HG03520 (cell line): ENCODE results near the gene EHD4.

Experiments used
- ATAC-seq: cut with Tn5 transposase; IDR thresholded peaks from one replicate; pipeline ENCODE4 v1.9.1; 2021; ENCODE audit warnings: mild to moderate bottlenecking, moderate library complexity; ENCODE audit not compliant: unreplicated experiment

The EHD4 gene

DNA sequence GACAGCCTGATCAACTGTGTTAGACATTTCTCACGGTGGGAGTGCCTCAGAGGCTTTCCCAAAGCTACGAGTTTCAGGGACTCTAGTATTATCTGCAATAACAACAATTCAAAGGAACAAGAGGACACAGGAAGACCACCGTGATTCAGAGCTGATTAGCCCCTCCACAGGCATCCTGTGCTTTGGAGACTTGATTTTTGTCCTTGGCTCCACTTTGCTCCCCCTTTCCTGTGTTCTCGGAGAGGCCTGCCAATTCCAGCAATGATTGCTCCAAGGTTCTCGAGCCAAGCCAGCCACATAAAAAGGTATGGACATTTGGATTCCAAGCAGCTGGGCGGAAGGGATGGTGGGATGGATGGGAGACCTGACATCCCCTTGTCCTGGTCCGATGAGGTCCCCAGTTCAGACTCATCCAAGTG lies 14.3 kb downstream of the EHD4 start:
- ATAC-seq, result no peak

DNA sequence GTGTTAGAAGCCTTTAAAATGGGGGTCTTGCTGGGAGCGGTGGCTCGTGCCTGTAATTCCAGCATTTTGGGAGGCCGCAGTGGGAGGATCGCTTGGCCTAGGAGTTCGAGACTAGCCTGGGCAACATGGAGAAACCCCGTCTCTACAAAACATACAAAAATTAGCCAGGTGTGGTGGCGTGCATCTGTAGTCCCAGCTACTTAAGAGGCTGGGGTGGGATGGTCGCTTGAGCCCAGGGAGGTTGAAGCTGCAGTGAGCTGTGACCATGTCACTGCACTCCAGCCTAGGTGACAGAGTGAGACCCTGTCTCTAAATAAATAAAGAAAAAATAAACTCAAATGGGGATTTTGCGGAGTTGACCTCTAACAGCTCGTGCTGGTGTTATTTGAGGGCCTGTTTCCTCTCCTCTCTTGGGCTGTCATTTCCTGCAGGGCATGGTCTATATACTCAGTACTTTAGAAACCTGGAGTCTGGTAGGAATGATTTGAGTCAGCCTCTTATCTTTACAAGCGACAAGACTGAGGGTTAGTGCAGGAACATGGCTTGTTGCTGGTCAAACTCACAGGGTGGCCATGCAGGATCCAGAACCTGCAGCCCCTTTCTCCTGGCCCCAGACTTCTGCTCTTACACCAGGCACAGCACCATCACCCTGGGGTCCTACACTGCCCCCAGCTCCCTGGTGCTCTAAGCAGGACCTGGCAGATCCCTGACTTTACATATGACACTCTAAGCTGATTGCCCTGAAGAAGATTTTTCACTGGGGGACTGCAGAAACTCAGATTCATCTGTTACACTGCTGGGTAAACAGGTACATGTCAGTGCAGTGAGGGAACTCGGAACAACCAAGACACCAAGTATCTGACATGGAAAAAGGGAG lies 15.1 kb downstream of the EHD4 start:
- ATAC-seq, result peak; percentile 67

DNA sequence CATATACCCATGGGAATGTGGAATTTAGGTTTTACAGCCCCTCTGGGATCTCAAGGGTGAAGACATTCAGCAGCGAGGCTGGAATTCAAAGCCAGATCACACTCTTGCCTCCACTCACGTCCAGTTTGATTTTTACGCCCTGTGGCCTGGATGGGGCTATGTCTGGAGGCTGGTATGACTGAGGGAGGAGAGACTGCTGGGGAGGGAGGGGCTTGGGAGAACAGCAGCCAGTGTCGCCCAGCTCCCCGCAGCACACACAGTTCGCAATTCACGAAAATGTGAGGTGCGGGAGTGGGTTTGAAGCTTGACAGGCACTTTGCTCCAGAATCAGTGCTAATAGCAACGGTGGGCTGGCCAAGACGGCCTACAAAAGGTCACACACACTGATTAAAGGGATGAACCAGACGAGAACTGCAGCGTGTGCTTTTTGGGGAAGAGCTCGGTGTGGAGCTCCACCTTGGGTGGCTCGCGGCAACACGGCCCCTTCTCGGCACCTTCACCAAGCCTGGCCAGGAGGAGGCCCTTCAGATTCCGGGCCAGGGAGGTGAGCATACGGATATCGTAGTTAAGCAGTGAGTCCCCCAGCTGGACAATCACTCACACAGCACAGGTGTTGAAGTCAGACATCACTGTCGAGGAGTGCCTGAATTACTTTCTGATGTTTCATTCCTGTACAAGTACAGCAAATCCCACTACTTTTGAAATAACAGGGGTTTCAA lies 16.4 kb downstream of the EHD4 start:
- ATAC-seq, result no peak

DNA sequence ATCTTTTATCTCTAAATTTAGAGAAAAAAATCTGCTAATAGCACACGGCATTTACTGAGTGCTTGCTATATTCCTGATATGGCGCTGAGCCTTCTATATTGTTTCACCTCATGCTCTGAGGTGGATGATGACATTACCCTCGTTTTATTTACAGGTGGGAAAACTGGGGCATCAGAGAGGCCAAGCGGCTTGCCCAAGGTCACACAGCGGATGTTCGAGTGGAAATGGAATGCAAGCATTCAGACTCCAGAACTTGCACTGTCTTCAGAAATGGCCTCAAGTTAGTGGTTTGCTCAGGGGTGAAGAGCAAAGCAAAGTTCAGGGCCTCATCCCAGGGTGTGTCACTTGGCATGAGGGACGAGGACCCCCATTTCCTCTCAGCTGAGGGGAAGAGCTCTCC lies 17.3 kb downstream of the EHD4 start:
- ATAC-seq, result no peak

DNA sequence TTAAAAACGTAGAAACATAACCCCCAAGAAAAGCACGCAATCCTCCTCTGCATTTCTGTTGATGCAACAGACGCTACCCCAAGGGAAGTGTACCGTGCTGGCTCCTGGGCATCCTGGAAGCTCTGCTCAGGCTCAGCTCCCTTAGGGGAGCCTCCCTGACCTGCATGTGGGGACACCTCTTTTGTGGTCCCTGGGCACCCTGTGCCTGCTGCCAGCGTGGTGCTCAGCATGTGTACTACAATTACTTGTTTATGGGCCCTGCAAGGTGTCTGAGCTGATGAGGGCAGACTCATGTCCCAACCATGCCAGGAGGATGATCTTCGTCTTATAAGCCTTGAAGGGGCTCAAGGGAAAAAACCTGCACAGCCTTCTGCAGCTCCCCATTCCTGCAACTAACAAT lies 18.3 kb downstream of the EHD4 start:
- ATAC-seq, result no peak

DNA sequence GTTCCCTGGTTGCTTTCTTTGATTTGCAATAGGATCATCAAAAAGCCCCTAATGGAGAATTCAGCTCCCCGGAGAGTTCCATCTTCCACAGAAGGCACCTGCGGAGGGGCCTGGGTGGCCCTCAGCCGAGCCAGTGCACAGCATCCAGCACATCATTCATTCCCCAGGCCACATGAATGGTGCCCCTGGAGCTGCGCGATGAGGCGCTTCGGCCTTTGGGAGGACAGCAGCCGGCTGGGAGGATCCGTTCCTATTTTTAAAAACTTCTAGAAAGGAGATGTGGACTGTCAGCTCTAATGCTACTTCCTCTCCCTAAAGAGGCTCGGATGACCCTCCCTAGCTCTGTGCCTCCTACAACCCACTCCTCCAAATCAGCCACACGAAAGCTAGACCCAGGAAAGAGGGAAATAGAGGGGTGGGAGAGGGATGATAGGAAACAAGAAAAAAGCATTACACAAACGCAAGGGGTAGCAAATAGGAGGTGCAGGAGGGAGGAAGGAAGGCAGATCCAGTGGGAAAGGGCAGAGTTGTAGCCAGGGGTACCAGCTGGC lies 20.3 kb downstream of the EHD4 start:
- ATAC-seq, result no peak

DNA sequence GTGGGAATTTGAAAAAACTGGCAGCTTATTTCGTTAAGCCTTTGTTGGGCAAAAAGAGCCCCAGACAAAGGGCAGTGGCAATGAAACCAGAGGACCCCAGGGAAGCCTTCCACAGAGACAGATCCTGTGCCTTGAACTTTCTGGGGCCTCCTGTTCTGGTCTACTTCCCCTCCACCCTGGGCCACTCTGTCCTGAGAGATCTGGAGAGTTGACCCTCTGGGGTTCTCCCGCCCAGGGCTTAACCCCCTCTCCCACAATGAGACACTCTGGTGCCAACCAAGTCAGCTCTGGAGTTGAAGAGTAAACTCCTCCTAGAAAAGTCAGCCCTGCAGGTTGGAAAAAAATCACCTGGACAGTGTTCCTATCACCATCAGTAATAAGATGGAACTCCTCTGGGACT lies 20.8 kb downstream of the EHD4 start:
- no peak for ATAC-seq

DNA sequence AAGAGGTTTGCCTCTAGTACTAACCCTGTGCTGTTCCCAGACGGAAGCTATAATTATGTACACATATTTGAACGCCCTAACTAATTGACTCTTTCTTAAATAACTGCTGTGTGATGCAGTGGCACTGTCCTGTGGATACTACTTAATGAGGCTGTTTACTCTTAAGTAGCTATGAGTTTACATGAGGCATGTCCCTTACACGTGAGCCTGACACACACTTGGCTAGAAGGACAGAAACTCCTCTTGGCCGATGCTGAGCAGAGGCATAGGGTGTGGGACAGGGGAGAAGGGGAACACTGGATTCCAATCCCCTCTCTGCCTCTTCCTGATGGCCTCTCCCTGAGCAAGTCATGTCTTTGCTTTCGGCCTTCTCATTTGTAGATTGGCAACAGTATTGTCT lies 21.9 kb downstream of the EHD4 start:
- ATAC-seq, result no peak

DNA sequence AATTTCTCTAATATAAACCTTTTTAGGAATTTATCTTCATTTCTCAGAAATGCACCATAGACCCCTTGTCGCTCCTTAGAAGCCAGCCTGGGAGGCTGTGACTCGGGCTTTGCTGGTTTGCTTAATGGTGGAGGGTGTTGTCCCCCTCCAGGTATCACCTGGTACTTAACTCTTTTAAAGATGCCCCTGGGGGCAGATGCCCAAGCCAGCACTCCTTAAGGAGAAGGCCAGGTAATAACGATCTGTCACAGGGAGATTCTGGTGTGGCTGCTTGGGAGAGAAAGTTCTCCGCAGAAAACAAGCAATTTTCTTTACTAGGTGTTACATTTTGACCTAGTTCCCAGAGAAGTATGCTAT lies 22.3 kb downstream of the EHD4 start:
- no peak for ATAC-seq

DNA sequence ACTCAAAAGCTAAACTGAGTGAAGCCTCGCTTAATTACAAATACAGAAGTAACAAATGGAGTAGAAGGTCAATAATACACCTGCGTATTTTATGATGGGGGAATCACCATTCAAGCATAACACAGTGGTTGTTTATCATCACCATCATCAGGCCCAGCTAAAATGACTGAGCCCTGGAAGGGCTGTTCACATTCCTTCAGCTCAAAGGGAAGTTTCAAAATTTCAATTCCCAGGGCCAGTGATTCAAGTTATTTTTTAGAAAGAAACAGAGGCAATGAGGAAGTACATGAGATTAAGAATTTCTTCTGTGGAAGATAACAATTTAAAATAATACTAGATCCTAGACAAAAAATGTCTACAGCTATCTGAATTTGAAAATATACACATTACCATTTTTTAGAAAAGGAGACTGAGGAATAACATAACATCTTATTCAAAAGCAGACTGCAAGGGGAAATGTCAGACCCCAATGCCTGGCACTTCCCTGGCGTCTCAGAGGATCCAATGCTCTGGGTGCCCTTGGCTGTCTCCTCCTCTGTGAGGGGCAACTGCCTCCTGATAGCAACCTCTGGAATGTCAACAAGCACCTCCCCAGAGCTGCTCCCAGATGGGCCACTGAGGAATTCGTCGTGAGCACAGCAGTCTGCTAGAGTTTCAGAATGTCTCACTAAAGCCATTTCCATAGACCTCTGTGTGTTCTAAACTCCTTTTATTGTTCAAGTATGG lies 22.8 kb downstream of the EHD4 start:
- no peak for ATAC-seq

DNA sequence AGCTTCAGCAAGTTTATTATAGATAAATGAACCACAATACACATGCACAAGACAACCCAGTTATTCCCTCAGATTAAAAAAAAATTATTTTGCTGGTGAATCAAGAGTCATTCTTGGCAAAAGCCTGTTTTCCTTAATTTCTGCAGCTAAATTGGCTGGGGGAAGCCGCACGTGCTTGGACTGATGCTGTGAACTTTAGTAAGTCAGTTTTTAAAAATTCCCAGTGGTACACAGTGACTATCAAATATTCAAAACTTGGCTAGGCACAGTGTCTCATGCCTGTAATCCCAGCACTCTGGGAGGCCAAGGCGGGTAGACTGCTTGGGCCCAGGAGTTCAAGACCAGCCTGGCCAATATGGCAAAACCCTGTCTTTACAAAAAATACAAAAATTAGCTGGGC lies 23.9 kb downstream of the EHD4 start:
- ATAC-seq, result no peak

DNA sequence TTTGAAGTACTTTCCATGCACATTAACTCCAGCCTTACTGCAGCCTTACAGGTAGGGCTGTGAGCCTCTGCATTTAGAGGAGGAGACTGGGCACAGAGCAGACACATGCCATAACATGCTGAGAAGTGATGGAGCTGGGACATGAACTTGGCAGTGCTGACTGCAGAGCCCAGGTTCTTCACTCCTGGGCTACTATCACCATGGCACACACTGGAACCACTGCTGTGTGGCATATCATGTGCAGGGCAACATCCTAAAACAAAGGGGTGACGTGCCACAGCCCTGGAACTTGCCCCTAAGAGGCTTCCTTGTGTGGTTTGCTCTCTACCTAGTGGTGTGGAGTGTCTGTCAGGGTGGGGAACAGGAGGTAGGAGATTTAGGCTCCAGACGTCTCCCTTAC lies 25.4 kb downstream of the EHD4 start:
- no peak for ATAC-seq

DNA sequence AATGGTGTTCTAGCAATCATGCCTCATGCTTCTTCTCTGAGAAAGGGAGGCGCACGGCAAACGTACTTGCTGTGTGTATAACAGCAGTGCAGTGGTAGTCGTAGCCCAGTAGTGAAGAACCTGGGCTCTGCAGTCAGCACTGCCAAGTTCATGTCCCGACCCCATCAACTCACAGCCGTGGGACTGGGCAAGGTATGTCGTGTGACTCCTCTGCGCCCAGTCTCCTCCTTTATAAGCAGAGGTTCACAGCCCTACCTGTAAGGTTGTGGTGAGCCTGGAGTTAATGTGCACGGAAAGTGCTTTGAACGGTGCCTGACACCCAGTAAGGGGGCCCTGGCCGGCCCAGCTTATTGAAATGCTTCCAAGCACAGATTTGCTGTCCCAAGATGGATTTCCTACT lies 26.6 kb downstream of the EHD4 start:
- ATAC-seq, result no peak

DNA sequence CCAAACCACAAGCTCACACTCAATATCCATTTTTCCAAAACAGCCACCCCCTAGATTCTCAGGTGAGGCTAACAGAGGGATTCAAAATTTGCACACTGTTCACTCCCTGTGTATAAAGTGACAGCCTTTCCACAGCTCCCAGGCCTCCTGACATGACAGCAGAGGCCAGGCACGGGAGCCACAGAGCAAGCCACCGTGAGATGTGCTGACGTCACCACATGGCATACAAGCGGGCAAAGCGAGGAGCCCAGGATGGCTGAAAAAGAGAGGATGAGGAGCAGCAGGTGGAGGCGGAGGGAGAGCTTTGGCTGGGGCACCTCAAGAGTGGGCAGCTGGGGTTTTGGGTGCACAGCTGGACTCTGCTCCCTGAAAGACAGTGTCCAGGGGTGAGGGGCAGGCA lies 27.1 kb downstream of the EHD4 start:
- ATAC-seq, result no peak

DNA sequence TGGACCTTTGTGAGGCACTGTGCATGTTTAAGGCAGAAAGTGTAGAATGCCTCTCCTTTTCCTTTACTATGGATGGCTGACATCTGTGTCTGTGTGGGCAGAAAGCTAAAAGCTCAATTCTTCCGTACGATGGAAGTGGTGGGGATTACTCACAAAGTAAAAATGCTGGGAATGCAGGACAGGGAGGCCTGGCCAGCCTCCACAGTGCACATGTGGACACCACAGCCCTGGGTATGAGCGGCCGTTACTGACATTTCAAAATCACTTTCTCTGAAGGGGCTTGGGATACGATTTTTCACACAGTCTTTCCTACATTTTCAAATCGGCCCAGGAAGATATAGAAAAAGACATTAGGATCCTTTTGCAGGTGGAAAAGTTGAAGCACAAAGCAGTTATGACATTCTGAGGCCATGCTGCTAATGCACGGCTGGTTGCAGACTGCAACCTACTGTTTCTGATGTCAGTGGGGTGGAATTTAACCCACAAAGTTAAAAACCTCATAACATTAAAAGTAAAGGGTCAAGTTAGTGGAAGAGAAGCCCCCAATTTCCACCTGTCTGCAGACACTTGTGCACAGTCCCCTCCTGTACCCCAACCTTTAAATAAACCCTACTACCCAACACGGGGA lies 27.9 kb downstream of the EHD4 start:
- no peak for ATAC-seq

DNA sequence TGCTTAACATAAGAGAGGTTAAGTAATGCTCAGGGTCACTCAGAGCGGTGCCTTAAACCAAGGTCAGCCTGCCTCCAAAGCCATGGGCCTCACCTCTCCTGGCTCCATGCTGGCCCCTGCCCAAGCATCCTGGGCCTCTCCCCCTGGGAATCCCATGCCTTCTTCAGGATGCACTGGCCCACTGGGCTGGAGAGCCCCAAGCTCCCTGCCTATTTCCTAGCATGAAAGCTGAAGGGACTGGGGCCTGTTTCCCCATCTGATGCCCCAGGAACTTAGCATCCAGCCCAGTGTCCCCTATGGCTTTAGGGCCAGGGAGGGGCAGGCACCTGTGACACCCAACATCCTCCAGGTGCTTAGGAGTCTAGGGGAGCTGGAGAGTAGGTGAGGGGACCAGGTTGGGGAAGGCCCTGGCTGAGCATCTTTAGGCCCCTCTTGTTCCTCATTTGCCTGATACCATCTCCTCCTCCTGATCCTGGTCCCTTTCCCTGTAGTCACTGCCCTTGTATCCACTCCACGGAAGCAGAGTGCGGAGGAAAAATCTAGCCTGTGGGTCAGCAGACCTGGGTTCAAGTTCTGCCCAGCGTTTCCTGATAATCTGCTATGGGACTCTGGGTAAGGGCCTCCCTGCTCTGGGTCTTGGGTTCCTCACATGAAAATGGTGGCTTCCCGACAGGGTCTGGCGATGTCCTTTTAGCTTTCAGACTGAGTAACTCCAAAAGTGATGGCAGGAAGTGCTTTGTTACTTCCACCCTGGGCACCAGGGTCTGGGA lies 28.6 kb downstream of the EHD4 start:
- no peak for ATAC-seq

DNA sequence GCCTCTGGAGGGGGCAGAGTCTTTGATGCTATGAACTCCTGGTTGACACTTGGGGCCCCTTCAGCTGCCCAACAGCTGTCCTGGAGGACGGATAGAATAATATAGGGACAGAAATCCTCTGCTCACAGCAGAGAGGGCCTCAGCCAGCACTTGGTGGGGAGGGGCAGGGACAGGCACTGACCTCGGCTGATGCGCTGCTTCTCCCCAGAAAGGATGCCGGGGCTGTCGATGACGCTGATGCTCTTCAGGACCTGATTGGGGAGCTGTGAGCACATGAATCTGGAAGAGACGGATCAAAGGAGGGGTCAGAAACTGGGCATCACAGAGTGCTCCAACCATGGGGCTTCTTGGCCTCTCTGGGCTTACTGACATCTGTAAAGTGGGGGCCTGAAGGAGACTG lies 29.5 kb downstream of the EHD4 start:
- no peak for ATAC-seq

DNA sequence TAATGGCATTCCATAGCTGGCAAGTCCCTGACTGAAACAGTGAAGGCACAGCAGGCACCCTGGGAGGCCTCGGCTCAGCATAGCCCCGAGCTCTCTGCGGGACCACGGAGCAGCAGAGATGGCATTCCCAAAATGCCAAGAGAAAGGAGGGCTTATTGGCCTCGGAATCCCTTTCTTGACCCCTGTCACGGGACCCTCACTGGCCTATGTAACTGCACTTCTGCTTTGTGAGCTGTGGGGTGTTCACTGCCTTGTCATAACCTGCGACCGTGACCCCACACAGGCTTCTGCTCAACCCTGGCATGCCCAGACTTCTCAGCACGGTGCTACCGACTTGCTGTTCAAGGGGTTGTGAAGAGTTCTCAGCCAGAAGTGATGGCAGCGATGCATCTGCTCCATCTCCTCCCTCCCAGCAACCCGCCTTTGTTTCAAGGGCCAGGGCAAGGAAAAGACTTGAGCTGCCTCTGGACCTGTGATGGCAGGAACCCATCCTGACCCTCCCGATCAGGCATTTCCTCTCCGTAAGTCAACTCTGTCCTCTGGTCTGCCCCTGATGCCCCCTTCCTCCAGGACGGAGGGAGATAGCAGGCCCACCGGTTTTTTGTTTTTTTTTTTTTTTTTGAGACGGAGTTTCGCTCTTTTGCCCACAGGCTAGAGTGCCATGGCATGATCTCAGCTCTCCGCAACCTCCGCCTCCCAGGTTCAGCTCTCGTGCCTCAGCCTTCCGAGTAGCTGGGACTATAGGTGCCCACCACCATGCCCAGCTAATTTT lies 30.5 kb downstream of the EHD4 start:
- ATAC-seq, result no peak

DNA sequence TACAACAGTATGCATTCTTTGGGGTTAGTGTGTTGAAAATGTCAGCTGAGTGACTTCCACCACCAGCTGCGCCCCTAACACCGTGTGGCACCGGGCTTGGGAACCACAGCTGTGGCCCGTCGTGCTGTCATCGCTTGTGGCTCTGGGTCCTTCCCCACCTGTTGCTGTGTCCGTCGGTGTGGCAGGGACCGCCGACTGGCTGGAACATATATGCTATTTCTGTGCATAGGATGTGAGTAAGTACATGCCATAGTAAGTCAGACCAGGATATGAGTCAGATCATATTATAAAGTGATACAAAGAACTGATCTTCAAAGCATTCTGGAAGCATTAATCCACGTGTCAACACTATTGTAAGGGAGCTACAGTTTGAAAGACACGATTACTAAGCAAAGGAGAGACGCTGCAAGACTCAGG lies 31.9 kb downstream of the EHD4 start:
- ATAC-seq, result no peak

DNA sequence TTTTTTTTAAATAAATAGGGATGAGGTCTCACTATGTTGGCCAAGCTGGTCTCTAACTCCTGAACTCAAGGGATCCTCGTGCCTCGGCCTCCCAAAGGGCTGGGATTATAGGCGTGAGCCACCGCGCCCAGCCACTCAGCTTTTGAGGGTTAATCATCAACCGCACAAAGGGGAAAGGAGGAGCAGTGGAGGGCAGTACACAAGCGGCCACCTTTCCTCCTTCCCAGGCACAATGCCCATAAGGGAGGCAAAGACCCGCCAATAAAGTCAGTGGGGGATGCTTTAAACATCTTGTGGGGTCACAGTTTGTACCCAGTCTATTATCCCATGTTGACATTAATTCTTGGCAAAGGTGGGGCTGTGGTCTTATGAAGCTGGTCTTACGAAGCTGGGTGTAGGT lies 32.4 kb downstream of the EHD4 start:
- ATAC-seq, result no peak
